ENCODE results near the gene SMARCA2. TPM values are rescaled to one million over a fixed set of nuclear protein-coding genes. Genes with fewer than 3 reads are reported as not detected.

Gene SMARCA2
- total and polyA plus RNA-seq, 9 of the 15 experiments (the other 6 are each of a cell fraction or from before 2014, with no cell fraction given), result 8.0 to 34.8 (median 25.5) TPM

GRCh38 chr9:2241836-2242741 is 226.9 kb downstream of the SMARCA2 start (continued):
- TF ChIP-seq CHAMP1 (IDR thresholded peaks at IDR 0.05) (0 out of 2 replicates have a peak, but pooled peaks have one; percentile 60), CCAR2 (IDR thresholded peaks at IDR 0.05; ENCODE audit: low read depth, low read length) (no peak), TOE1 (IDR thresholded peaks at IDR 0.05; ENCODE audit: borderline replicate concordance) (peak; percentile 89), TOE1 (CRISPR knock-in tag; IDR thresholded peaks at IDR 0.05; ENCODE audit: borderline replicate concordance, low read depth) (no peak), ZFPM2 (CRISPR knock-in tag; IDR thresholded peaks at IDR 0.05) (no peak), HDAC3 (IDR thresholded peaks at IDR 0.05; ENCODE audit: borderline replicate concordance, partially characterized antibody) (peak; percentile 96), CEBPZ (IDR thresholded peaks at IDR 0.05; ENCODE audit: borderline replicate concordance, low read depth, low read length) (no peak), MNT (conservative IDR thresholded peaks at IDR 0.05) (peak in 1 of 2 experiments; percentile 38; a peak in 1 of 4 replicates), NONO (IDR thresholded peaks at IDR 0.05; ENCODE audit: low read depth in 2 of 2, low read length in 1 of 2) (no peak), RBM34 (IDR thresholded peaks at IDR 0.05; ENCODE audit: borderline replicate concordance, insufficient read depth, low read length) (no peak), ETV1 (tag; conservative IDR thresholded peaks at IDR 0.05; ENCODE audit: low read depth) (peak; percentile 45; the same call in 1 of the 2 replicates), ARID4B (CRISPR knock-in tag; IDR thresholded peaks at IDR 0.05) (no peak), ZSCAN29 (IDR thresholded peaks at IDR 0.05) (peak; percentile 80)

All from K562 (cell line).